HG03060 (cell line): ENCODE measurements around the gene AP1S1.

Source experiments
- ATAC-seq: cut with Tn5 transposase; IDR thresholded peaks from one replicate; pipeline ENCODE4 v1.9.1; 2021; ENCODE audit warnings: low read depth, moderate number of reproducible peaks; ENCODE audit not compliant: unreplicated experiment

AP1S1 gene

GRCh38 chr7:101169838-101170551 lies 15.7 kb downstream of the AP1S1 start:
- ATAC-seq = no peak

- no peak for ATAC-seq
Measured at GRCh38 chr7:101170617-101171441, 16.6 kb downstream of the AP1S1 start.

- no peak for ATAC-seq
Measured at GRCh38 chr7:101171442-101171837, 17.2 kb downstream of the AP1S1 start.

GRCh38 chr7:101172005-101172853 lies 18.0 kb downstream of the AP1S1 start:
- no peak for ATAC-seq

- ATAC-seq = no peak
Measured at GRCh38 chr7:101172854-101173751, 18.8 kb downstream of the AP1S1 start.

GRCh38 chr7:101173752-101174244 lies 19.5 kb downstream of the AP1S1 start:
- ATAC-seq = no peak

GRCh38 chr7:101174322-101174854 lies 20.1 kb downstream of the AP1S1 start:
- no peak for ATAC-seq

- ATAC-seq = no peak
Measured at GRCh38 chr7:101175664-101176063, 21.4 kb downstream of the AP1S1 start.

GRCh38 chr7:101177644-101178043 lies 23.4 kb downstream of the AP1S1 start:
- no peak for ATAC-seq

GRCh38 chr7:101179117-101179516 lies 24.8 kb downstream of the AP1S1 start:
- ATAC-seq = no peak

GRCh38 chr7:101179713-101180112 lies 25.4 kb downstream of the AP1S1 start:
- ATAC-seq = no peak

GRCh38 chr7:101180130-101180755 lies 26.0 kb downstream of the AP1S1 start, which contains the start of gene NAT16:
NAT16 (minus strand) TSS chr7:101180293; CDS start chr7:101174807, 5,486 bp downstream.
- ATAC-seq = no peak

- ATAC-seq = no peak
Measured at GRCh38 chr7:101185258-101185839, 31.1 kb downstream of the AP1S1 start.

GRCh38 chr7:101186194-101186593 lies 31.9 kb downstream of the AP1S1 start:
- ATAC-seq = no peak

- no peak for ATAC-seq
Measured at GRCh38 chr7:101186844-101187428, 32.7 kb downstream of the AP1S1 start.

- no peak for ATAC-seq
Measured at GRCh38 chr7:101189109-101189508, 34.8 kb downstream of the AP1S1 start.

- ATAC-seq = no peak
Measured at GRCh38 chr7:101195884-101196283, 41.6 kb downstream of the AP1S1 start.

- ATAC-seq = no peak
Measured at GRCh38 chr7:101197991-101198390, 43.7 kb downstream of the AP1S1 start.
